ENCODE results near the gene SSH2.

Gene SSH2

GRCh38 chr17:29776026-29776425, 154.0 kb downstream of the SSH2 start:
- no peak for DNase-seq

DNA sequence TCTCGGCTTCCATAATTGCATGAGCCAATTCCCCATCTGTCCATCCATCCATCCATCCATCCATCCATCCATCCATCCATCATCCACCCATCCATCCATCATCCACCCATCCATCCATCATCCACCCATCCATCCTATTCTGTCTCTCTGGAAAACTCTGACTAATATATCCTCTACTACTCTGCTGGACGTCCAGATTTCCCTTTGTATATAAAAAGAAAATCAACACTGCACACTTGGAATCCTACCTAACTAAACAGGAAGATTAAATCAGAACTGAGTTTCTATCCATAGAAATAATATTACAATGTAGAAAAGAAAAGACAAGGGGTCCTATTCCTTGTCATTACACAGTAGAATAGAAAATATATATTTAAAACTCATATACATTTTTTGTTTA, 157.0 kb downstream of the SSH2 start:
- no peak for DNase-seq

GRCh38 chr17:29771546-29771945, 158.5 kb downstream of the SSH2 start:
- no peak for DNase-seq

GRCh38 chr17:29769225-29769624, 160.8 kb downstream of the SSH2 start:
- no peak for DNase-seq

DNA sequence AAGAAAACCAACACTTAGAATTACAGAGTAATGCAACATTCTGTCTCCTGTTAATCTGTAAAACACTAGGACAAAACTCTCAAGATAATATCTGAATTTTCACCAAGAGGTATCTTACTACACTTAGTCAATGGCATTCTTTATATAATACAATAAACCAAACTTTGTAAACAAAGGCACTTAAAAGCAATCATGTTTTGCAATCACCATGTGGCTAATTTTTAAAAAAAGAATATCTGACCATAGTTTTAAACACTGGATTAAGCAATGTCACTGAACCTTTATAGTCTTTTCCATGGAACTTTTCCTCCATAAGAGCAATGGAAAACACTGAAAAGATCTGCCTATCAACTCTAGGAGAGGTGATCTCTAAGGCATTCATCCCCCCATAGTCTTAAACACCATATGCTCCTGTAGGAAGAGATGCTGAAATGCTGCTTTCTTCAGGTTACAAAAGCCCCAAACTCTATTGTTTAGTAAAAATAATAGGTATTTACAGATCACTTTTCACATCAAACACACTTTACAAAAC, 163.2 kb downstream of the SSH2 start:
- DNase-seq = no peak

DNA sequence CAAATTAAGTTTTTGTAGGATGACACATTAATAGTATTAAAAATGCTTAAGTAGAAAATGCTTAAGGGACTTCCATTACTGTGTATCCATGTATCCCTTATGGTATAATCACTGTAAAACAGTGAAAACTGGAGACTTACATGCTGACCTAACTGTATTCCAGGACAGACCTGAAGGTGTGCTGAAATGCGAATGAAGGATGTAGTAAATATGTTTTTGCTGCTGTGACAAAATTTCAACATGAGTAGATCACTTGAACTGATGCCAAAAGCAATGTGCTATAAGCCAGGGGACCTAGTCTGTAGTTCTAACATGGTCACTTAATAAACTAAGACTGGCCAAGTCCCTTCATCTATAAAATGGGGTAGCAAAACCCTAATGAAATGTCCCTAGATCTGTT, 165.3 kb downstream of the SSH2 start:
- DNase-seq = no peak

DNA sequence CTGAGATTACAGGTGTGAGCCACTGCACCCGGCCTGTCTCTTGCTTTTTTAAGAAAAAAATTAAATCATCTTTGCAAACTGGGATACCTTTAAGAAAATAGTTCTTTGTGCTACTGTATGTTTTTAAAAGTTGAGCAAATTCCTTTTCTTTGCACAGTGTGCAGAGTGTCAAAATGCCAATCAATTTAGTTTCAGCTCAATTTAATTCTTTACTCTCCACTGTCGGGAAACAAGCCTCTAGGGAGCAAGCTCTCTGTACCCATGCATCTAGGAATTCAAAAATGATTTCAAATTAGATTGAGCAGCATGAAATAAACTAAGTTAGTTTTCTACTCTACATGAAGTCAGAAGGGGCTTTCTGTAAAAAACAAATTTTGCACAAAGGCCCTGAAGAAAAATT, 165.8 kb downstream of the SSH2 start:
- no peak for DNase-seq

DNA sequence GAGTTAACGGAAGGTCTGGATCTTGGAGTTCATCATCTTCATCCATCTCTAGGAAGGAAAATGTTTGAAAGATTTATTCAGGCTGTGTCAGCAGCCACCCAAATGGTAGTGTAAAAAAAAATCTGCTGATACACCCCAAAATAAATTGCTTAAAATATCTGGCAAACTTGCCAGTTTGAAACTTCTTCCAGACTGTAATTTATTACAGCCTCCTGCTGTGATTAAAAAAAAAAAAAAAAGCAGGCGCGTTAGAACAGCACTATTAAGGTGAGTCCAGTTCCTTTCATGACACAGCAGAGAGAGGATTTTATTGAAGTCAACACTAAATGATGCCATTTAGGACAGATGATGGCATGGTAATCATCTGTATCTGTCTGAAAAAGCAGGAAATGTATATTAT, 166.8 kb downstream of the SSH2 start:
- DNase-seq = no peak

GRCh38 chr17:29761040-29761761, 168.8 kb downstream of the SSH2 start:
- DNase-seq = no peak

DNA sequence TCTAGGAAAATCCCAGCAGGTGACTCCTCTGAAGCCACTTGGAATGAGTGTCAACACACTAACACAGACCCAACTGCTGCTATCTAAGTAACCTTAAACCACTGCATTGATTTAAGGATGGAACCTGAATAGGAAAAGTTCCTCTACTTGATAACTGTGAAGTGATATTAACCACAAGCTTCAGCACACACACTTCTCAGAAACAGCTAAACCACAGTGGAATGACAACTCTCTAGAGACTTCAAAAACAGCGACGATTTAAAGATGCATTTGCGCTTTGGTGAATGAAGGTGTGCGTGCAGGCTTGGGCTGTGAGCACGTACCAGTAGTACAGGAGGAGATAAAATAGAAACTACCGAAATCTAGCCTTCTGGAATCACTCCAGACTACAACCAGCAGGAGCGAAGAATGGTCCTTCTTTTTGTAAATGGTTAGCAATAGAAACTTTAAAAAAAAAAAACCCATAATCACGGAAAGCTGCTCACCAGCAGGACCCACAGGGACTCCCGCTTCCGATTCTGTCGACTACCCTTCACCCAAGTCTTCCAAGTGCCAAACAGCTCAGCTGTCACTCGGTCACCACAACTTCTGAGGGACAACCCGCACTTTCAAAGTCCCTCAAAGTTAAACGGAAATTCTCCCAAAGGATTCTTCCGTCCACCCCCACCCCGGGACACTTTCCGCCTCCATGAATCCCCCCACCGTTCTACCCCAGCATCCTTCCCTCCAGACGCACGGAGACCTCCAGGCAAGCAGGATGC, 169.6 kb downstream of the SSH2 start:
- no peak for DNase-seq

GRCh38 chr17:29758255-29758654, 171.8 kb downstream of the SSH2 start:
- DNase-seq = no peak

GRCh38 chr17:29757788-29758187, 172.2 kb downstream of the SSH2 start:
- DNase-seq = no peak

- no peak for DNase-seq
Observed at GRCh38 chr17:29753845-29754439, 176.1 kb downstream of the SSH2 start.

GRCh38 chr17:29749045-29749825, 180.8 kb downstream of the SSH2 start:
- no peak for DNase-seq

GRCh38 chr17:29748400-29748799, 181.6 kb downstream of the SSH2 start:
- no peak for DNase-seq

DNA sequence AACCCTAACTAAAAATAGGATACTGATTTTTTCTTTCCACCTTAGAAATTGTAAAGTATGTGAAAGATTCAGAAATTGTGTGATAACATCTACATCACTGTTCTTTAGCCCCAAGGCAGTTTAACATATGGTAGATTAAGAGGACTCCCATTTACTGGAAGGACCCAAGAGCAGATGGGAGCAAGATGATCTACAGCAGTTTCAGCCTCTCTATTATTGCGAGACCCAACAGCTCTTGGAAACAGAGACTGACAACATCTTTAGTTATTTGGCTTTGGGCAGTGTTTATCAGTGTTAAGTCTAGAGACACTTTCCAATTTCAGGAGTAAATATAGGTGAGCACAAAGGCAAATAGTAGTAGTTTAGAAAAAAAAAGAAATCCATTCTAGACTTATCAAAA, 182.4 kb downstream of the SSH2 start:
- no peak for DNase-seq

GRCh38 chr17:29746669-29747068, 183.4 kb downstream of the SSH2 start:
- DNase-seq = no peak

DNA sequence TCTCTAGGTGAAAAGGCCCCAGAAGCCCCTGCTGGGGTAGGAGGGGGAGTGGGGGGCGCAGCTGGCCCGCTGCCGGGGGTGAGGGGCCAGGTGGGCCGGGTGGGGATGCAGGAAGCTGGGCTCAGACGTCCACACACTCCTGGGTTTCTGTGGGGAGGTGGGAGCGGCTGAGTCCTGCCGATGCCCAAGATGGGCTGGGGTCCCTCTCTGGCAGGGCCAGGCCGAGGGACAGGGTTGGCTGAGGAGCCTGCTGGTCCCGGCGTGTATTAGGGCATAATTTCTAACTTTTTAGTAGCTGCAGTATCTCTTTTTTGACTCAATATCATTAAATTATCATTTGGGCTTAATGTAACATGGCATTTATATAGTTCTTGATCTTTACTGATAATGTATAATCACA, 185.9 kb downstream of the SSH2 start:
- no peak for DNase-seq

GRCh38 chr17:29742210-29742513, 187.9 kb downstream of the SSH2 start:
- no peak for DNase-seq

DNA sequence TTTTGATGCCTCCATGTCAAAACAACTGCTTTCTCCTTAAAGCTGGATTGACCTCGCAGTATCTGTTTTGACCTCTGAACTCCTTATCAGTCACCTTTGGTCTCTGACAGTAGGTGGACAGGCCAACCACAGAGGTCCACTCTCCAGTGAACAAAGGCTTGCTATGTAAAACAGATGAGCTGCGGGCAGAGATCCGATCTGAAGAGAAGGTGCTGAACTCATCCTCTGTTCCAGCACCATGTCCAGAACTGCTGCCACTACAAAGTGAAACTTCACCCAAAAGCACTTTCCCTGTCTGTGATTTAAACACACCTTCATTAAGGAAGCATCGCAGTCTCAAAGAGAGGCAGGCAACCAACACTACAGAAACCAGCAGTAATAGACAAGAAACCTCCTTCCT, 190.0 kb downstream of the SSH2 start:
- no peak for DNase-seq

- no peak for DNase-seq
Observed at GRCh38 chr17:29734640-29735039, 195.4 kb downstream of the SSH2 start.

GRCh38 chr17:29733166-29733565, 196.9 kb downstream of the SSH2 start:
- no peak for DNase-seq

GRCh38 chr17:29732613-29733012, 197.4 kb downstream of the SSH2 start:
- no peak for DNase-seq
